ENCODE results near the gene UNC45A. TPM values are rescaled to one million over a fixed set of nuclear protein-coding genes. Genes with fewer than 3 reads are reported as not detected.

UNC45A gene
- total RNA-seq, 1 donor from 2014 or later = 56.2 TPM

- no peak for FAIRE-seq
- Histone ChIP-seq H3K4me2 (ENCODE audit: low read length) (no peak overlapping the region), H3K9me3 (ENCODE audit: insufficient read depth, low read depth, low read length) (no peaks in the 10 kb centered on the region), H2AFZ (ENCODE audit: low read depth, low read length) (no peak overlapping the region), H3K4me1 (ENCODE audit: insufficient read depth, low read length) (peaks cover 18% of the 10 kb centered on the region), H3K27ac (ENCODE audit: low read depth, low read length) (no peak overlapping the region), H3K79me2 (ENCODE audit: insufficient read depth, low read length) (peaks cover 3% of the 10 kb centered on the region), H3K4me3 (ENCODE audit: insufficient read depth, low read depth, low read length) (no peak overlapping the region), H3K36me3 (ENCODE audit: insufficient read depth, low read length) (peaks cover 5% of the 10 kb centered on the region), H4K20me1 (ENCODE audit: insufficient read depth, low read length) (peaks cover 5% of the 10 kb centered on the region), H3K27me3 (ENCODE audit: insufficient read depth, low read length) (no peaks in the 10 kb centered on the region), H3K9ac (ENCODE audit: low read length) (no peak overlapping the region)
- DNase-seq (ENCODE audit: low read depth) = no peak
- no peak for TF ChIP-seq EZH2 (IDR thresholded peaks at IDR 0.05; ENCODE audit: insufficient read depth, low read length)
- TF ChIP-seq CTCF (IDR thresholded peaks at IDR 0.05; ENCODE audit: insufficient read depth, low read depth, low read length) = no peak
- Mint-ChIP-seq H3K9me3 (ENCODE audit: unreplicated experiment) (no peaks in the 10 kb centered on the region), H3K27ac (ENCODE audit: unreplicated experiment) (no peak overlapping the region), H3K4me3 (ENCODE audit: unreplicated experiment) (no peak overlapping the region), H3K4me1 (ENCODE audit: low read depth, unreplicated experiment) (no peaks in the 10 kb centered on the region), H3K27me3 (ENCODE audit: low read depth, unreplicated experiment) (no peaks in the 10 kb centered on the region), H3K36me3 (ENCODE audit: low read depth, unreplicated experiment) (peaks cover 7% of the 10 kb centered on the region)
Observed at GRCh38 chr15:90960298-90961091, 25.4 kb downstream of the UNC45A start.

- H3K36me3 ChIP-seq (ENCODE audit: insufficient read depth, low read length) = peaks cover 13% of the 10 kb centered on the region
- FAIRE-seq (no peak), DNase-seq (ENCODE audit: low read depth) (no peak)
- TF ChIP-seq EZH2 (IDR thresholded peaks at IDR 0.05; ENCODE audit: insufficient read depth, low read length) = no peak
- no peak for TF ChIP-seq CTCF (IDR thresholded peaks at IDR 0.05; ENCODE audit: insufficient read depth, low read depth, low read length)
- H3K4me3 Mint-ChIP-seq (ENCODE audit: unreplicated experiment) = no peak overlapping the region
- peaks cover 7% of the 10 kb centered on the region for H3K36me3 Mint-ChIP-seq (ENCODE audit: low read depth, unreplicated experiment)
- peaks cover 8% of the 10 kb centered on the region for H4K20me1 ChIP-seq (ENCODE audit: insufficient read depth, low read length)
- peaks cover 10% of the 10 kb centered on the region for H3K4me1 ChIP-seq (ENCODE audit: insufficient read depth, low read length)
- no peaks in the 10 kb centered on the region for H3K27me3 Mint-ChIP-seq (ENCODE audit: low read depth, unreplicated experiment)
- no peak overlapping the region for H3K4me2 ChIP-seq (ENCODE audit: low read length)
- H3K4me1 Mint-ChIP-seq (ENCODE audit: low read depth, unreplicated experiment) = no peaks in the 10 kb centered on the region
- no peaks in the 10 kb centered on the region for H3K9me3 ChIP-seq (ENCODE audit: insufficient read depth, low read depth, low read length)
- H3K27me3 ChIP-seq (ENCODE audit: insufficient read depth, low read length) = no peaks in the 10 kb centered on the region
- H2AFZ ChIP-seq (ENCODE audit: low read depth, low read length) = no peak overlapping the region
- no peak overlapping the region for H3K27ac ChIP-seq (ENCODE audit: low read depth, low read length)
- H3K79me2 ChIP-seq (ENCODE audit: insufficient read depth, low read length) = peaks cover 3% of the 10 kb centered on the region
- H3K9ac ChIP-seq (ENCODE audit: low read length) = no peak overlapping the region
- H3K4me3 ChIP-seq (ENCODE audit: insufficient read depth, low read depth, low read length) = no peak overlapping the region
- H3K27ac Mint-ChIP-seq (ENCODE audit: unreplicated experiment) = no peak overlapping the region
- H3K9me3 Mint-ChIP-seq (ENCODE audit: unreplicated experiment) = no peaks in the 10 kb centered on the region
Observed at GRCh38 chr15:90962021-90962420, 26.9 kb downstream of the UNC45A start.

GRCh38 chr15:90966262-90966661, 31.2 kb downstream of the UNC45A start:
- Histone ChIP-seq H4K20me1 (ENCODE audit: insufficient read depth, low read length) (peaks cover 11% of the 10 kb centered on the region), H3K9ac (ENCODE audit: low read length) (no peak overlapping the region), H3K4me3 (ENCODE audit: insufficient read depth, low read depth, low read length) (no peak overlapping the region), H2AFZ (ENCODE audit: low read depth, low read length) (no peak overlapping the region), H3K9me3 (ENCODE audit: insufficient read depth, low read depth, low read length) (no peaks in the 10 kb centered on the region), H3K79me2 (ENCODE audit: insufficient read depth, low read length) (no peaks in the 10 kb centered on the region), H3K4me2 (ENCODE audit: low read length) (no peak overlapping the region), H3K36me3 (ENCODE audit: insufficient read depth, low read length) (peaks cover 42% of the 10 kb centered on the region), H3K4me1 (ENCODE audit: insufficient read depth, low read length) (no peaks in the 10 kb centered on the region), H3K27ac (ENCODE audit: low read depth, low read length) (no peak overlapping the region), H3K27me3 (ENCODE audit: insufficient read depth, low read length) (no peaks in the 10 kb centered on the region)
- H3K4me1 Mint-ChIP-seq (ENCODE audit: low read depth, unreplicated experiment) = no peaks in the 10 kb centered on the region
- no peak overlapping the region for H3K27ac Mint-ChIP-seq (ENCODE audit: unreplicated experiment)
- TF ChIP-seq EZH2 (IDR thresholded peaks at IDR 0.05; ENCODE audit: insufficient read depth, low read length) = no peak
- TF ChIP-seq CTCF (IDR thresholded peaks at IDR 0.05; ENCODE audit: insufficient read depth, low read depth, low read length) = no peak
- H3K36me3 Mint-ChIP-seq (ENCODE audit: low read depth, unreplicated experiment) = peaks cover 5% of the 10 kb centered on the region
- FAIRE-seq (no peak), DNase-seq (ENCODE audit: low read depth) (no peak)
- H3K4me3 Mint-ChIP-seq (ENCODE audit: unreplicated experiment) = no peak overlapping the region
- no peaks in the 10 kb centered on the region for H3K27me3 Mint-ChIP-seq (ENCODE audit: low read depth, unreplicated experiment)
- H3K9me3 Mint-ChIP-seq (ENCODE audit: unreplicated experiment) = no peaks in the 10 kb centered on the region

Measured in astrocyte (in vitro differentiated cells and primary cell).